Measurements from ENCODE around the gene ZDHHC11B. TPM values are rescaled to one million over a fixed set of nuclear protein-coding genes. Genes with fewer than 3 reads are reported as not detected.
"Not testable (repeated sequence)": the region's sequence is repeated elsewhere in the genome, so short reads cannot be mapped to it uniquely, and the experiment has no call there.

Gene ZDHHC11B
- total and polyA plus RNA-seq, 2 donors (not counting 1 experiment from before 2014, with no cell fraction given), result under 0.01 TPM; not detected in 1

DNA sequence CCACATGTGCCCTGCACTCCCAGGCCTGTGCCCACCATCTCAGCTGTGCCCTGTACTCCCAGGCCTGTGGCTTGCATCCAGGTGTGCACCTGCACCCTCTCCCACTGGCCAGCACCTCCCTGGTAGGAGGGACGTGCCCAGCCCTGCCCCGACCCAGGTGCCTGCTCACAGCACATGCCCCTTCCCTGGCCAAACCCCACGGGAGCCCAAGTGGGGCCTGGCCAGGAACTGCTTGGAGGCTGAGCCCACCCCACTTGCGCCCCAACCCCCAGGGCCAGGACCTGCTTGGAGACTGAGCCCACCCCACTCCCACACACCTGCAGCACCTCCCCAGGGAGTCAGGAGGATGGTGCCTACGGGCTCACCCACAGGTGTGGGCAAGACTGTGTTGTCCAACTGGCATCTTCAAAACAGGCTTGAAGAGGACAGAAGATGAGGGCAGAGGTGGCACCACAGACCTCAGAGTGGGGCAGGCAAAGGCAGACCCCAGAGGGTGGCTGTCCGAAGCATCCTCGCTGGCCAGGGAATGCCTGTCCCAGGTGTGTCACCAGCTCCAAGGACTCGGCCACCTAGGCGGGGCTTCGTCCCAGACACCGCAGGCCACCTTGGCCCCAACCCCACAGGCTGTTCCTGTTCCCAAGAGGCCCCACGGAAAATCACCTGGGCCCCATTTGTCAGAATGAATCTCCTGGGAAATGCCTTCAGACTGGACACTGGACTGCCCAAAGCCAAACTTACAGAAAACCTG lies 10.8 kb downstream of the ZDHHC11B start:
- no peaks in the 10 kb centered on the region for H3K4me1 ChIP-seq (ENCODE audit: control insufficient read depth, extremely low read depth, insufficient read depth, low read length)
- H3K4me3 ChIP-seq (replicated peaks in 1 of 4; ENCODE audit: control extremely low read depth in 1 of 4, insufficient read depth in 1 of 4, low read depth in 3 of 4, low read length in 4 of 4), result no peak overlapping the region
- H3K27me3 ChIP-seq (ENCODE audit: control insufficient read depth, insufficient read depth, low read length), result peaks cover 5% of the 10 kb centered on the region
- H3K27ac ChIP-seq (ENCODE audit: insufficient read depth, low read length), result no peak overlapping the region
- H3K9me3 ChIP-seq (ENCODE audit: control insufficient read depth, insufficient read depth, low read depth, low read length), result no peaks in the 10 kb centered on the region
- H3K9ac ChIP-seq (ENCODE audit: insufficient read depth, low read length), result no peak overlapping the region
- H4K20me1 ChIP-seq (ENCODE audit: control insufficient read depth, extremely low read depth, insufficient read depth, low read length), result no peaks in the 10 kb centered on the region
- no peak overlapping the region for H3K4me2 ChIP-seq (ENCODE audit: extremely low read depth, insufficient read depth, low read length)
- no peak for DNase-seq (ENCODE audit: low read depth in 2 of 2)
- H3K79me2 ChIP-seq (ENCODE audit: control insufficient read depth, insufficient read depth, low read length), result no peaks in the 10 kb centered on the region
- H3K36me3 ChIP-seq (ENCODE audit: control insufficient read depth, insufficient read depth, low read length), result no peaks in the 10 kb centered on the region
- no peak overlapping the region for H2AFZ ChIP-seq (ENCODE audit: low read length)
- TF ChIP-seq EZH2 (IDR thresholded peaks at IDR 0.05; ENCODE audit: low read length, missing control alignments), result no peak
- TF ChIP-seq, protein P1, sequence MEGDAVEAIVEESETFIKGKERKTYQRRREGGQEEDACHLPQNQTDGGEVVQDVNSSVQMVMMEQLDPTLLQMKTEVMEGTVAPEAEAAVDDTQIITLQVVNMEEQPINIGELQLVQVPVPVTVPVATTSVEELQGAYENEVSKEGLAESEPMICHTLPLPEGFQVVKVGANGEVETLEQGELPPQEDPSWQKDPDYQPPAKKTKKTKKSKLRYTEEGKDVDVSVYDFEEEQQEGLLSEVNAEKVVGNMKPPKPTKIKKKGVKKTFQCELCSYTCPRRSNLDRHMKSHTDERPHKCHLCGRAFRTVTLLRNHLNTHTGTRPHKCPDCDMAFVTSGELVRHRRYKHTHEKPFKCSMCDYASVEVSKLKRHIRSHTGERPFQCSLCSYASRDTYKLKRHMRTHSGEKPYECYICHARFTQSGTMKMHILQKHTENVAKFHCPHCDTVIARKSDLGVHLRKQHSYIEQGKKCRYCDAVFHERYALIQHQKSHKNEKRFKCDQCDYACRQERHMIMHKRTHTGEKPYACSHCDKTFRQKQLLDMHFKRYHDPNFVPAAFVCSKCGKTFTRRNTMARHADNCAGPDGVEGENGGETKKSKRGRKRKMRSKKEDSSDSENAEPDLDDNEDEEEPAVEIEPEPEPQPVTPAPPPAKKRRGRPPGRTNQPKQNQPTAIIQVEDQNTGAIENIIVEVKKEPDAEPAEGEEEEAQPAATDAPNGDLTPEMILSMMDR (conservative IDR thresholded peaks at IDR 0.05 in 1 of 2, IDR thresholded peaks at IDR 0.05 in 1 of 2; ENCODE audit: low read depth in 1 of 2, low read length in 2 of 2), result no peak

DNA sequence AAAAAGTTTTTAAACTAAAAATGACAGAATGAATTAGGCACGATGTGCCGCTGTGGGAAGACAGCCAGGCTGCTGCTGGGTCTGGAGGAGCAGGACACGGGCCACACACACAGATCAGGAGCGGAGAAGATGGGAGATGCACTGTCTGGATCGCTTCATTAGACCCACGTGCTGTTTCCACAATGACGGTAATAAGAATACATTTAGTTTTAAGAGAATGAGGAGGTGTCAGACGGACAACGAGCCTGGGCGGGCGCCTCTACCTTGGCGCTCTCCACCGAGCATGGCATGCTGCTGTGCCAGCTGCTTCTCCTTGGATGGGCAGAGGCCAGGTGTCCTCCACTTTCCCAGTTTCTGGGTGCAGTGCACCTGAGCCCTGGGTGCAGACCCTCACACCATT lies 11.6 kb downstream of the ZDHHC11B start:
- H3K36me3 ChIP-seq (ENCODE audit: control insufficient read depth, insufficient read depth, low read length); H2AFZ ChIP-seq (ENCODE audit: low read length); H3K27me3 ChIP-seq (ENCODE audit: control insufficient read depth, insufficient read depth, low read length); DNase-seq (ENCODE audit: low read depth in 2 of 2); H3K79me2 ChIP-seq (ENCODE audit: control insufficient read depth, insufficient read depth, low read length); H3K4me1 ChIP-seq (ENCODE audit: control insufficient read depth, extremely low read depth, insufficient read depth, low read length); H3K27ac ChIP-seq (ENCODE audit: insufficient read depth, low read length); H4K20me1 ChIP-seq (ENCODE audit: control insufficient read depth, extremely low read depth, insufficient read depth, low read length); H3K4me3 ChIP-seq (replicated peaks in 1 of 4; ENCODE audit: control extremely low read depth in 1 of 4, insufficient read depth in 1 of 4, low read depth in 3 of 4, low read length in 4 of 4); H3K4me2 ChIP-seq (ENCODE audit: extremely low read depth, insufficient read depth, low read length); H3K9me3 ChIP-seq (ENCODE audit: control insufficient read depth, insufficient read depth, low read depth, low read length); H3K9ac ChIP-seq (ENCODE audit: insufficient read depth, low read length): not testable (repeated sequence)

DNA sequence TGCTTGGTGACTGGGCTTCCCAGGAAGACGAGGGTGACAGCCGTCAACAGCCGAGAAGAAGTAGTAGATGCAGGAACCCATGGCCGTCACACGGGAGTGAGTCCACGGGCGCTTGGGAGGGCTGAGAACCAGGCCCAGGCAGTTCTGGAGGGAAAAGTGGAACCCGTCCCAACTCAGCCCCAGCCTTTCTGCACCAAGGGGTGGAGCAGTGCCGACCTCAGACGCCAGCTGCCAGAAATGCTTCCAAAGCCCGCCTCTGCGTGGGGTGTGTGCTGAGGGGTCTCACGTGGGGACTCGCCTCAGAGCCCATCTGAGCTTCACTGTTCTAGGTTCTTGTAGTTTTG lies 12.0 kb downstream of the ZDHHC11B start:
- H4K20me1 ChIP-seq (ENCODE audit: control insufficient read depth, extremely low read depth, insufficient read depth, low read length); H3K27ac ChIP-seq (ENCODE audit: insufficient read depth, low read length); DNase-seq (ENCODE audit: low read depth in 2 of 2); H3K27me3 ChIP-seq (ENCODE audit: control insufficient read depth, insufficient read depth, low read length); H3K36me3 ChIP-seq (ENCODE audit: control insufficient read depth, insufficient read depth, low read length); H3K4me1 ChIP-seq (ENCODE audit: control insufficient read depth, extremely low read depth, insufficient read depth, low read length); H2AFZ ChIP-seq (ENCODE audit: low read length); H3K4me3 ChIP-seq (replicated peaks in 1 of 4; ENCODE audit: control extremely low read depth in 1 of 4, insufficient read depth in 1 of 4, low read depth in 3 of 4, low read length in 4 of 4); H3K9ac ChIP-seq (ENCODE audit: insufficient read depth, low read length); H3K79me2 ChIP-seq (ENCODE audit: control insufficient read depth, insufficient read depth, low read length); H3K4me2 ChIP-seq (ENCODE audit: extremely low read depth, insufficient read depth, low read length); H3K9me3 ChIP-seq (ENCODE audit: control insufficient read depth, insufficient read depth, low read depth, low read length): not testable (repeated sequence)

DNA sequence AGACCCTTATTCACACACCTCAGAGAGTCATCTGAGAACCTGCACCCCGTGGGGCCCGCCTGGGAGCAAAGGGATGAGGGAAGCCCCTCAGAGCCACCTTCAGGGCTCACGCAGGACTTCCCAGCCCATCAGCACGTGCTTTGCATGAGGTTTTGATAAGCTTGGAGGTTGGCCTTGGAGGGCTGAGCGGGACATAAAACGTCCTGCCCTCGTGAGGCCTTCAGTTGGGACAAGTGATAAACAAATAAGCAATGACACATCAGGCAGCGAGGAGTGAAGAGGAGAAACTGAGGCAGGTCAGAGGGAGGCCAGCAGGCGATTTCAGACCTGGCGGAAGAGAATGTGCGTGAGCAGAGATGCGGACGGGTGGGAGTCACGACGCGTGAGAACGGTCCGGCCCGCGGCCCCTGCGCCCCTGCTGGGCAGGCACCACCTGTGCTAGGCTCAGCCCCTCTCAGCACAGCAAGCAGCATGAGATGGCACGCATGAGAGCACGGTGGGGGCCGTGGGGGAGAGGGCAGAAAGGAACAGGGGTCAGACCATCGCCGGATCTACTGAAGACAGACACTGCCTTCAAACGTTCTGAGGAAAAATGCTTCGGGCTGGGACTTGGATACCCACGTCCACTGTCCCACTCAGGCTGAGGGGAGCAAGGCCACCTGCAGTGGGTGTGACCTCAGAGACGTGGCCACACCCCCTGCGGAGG lies 12.5 kb downstream of the ZDHHC11B start:
- H3K4me2 ChIP-seq (ENCODE audit: extremely low read depth, insufficient read depth, low read length); H4K20me1 ChIP-seq (ENCODE audit: control insufficient read depth, extremely low read depth, insufficient read depth, low read length): not testable (repeated sequence)

DNA sequence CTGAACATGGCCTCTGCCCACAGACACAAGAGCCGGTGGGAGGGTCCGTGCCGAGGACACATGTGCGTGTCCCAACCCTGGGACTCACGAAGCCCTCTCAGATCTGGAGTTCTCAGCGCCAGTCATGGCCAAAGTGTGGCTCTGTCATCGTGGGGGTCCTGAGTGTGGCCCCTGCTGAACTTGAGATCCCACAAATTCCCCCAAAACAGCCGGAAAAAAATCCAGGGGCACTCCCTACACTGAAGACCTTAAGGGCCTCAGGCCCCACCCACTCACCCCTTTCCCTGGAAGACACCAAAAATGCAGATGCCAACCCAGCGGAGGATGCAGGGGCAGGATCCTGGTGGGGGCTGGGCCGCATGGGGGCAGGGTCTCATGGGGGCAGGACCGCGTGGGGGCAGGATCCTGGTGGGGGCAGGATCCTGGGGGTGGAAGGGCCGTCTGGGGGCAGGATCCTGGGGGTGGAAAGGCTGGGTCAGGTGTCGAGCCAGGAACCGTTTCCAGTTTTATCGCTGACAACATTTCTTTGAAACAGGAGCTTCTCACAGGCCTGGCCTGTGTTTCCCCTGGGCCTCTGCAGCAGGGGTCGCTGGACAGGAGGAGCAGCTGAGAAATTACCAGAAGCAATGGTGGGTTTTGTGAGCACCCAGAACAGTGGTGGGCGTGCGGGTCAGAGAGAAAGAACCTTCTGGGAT lies 13.3 kb downstream of the ZDHHC11B start:
- H3K27ac ChIP-seq (ENCODE audit: insufficient read depth, low read length); H3K9me3 ChIP-seq (ENCODE audit: control insufficient read depth, insufficient read depth, low read depth, low read length); H3K4me3 ChIP-seq (replicated peaks in 1 of 4; ENCODE audit: control extremely low read depth in 1 of 4, insufficient read depth in 1 of 4, low read depth in 3 of 4, low read length in 4 of 4); H3K4me1 ChIP-seq (ENCODE audit: control insufficient read depth, extremely low read depth, insufficient read depth, low read length); H3K9ac ChIP-seq (ENCODE audit: insufficient read depth, low read length); DNase-seq (ENCODE audit: low read depth in 2 of 2); H3K4me2 ChIP-seq (ENCODE audit: extremely low read depth, insufficient read depth, low read length); H4K20me1 ChIP-seq (ENCODE audit: control insufficient read depth, extremely low read depth, insufficient read depth, low read length); H3K36me3 ChIP-seq (ENCODE audit: control insufficient read depth, insufficient read depth, low read length); H3K79me2 ChIP-seq (ENCODE audit: control insufficient read depth, insufficient read depth, low read length); H3K27me3 ChIP-seq (ENCODE audit: control insufficient read depth, insufficient read depth, low read length); H2AFZ ChIP-seq (ENCODE audit: low read length): not testable (repeated sequence)

More for the DNA sequence above, 12.5 kb downstream of the ZDHHC11B start:
- DNase-seq (ENCODE audit: low read depth in 2 of 2); H3K27me3 ChIP-seq (ENCODE audit: control insufficient read depth, insufficient read depth, low read length); H3K27ac ChIP-seq (ENCODE audit: insufficient read depth, low read length); H2AFZ ChIP-seq (ENCODE audit: low read length); H3K9me3 ChIP-seq (ENCODE audit: control insufficient read depth, insufficient read depth, low read depth, low read length); H3K4me1 ChIP-seq (ENCODE audit: control insufficient read depth, extremely low read depth, insufficient read depth, low read length); H3K79me2 ChIP-seq (ENCODE audit: control insufficient read depth, insufficient read depth, low read length); H3K36me3 ChIP-seq (ENCODE audit: control insufficient read depth, insufficient read depth, low read length); H3K4me3 ChIP-seq (replicated peaks in 1 of 4; ENCODE audit: control extremely low read depth in 1 of 4, insufficient read depth in 1 of 4, low read depth in 3 of 4, low read length in 4 of 4); H3K9ac ChIP-seq (ENCODE audit: insufficient read depth, low read length): not testable (repeated sequence)
